Measurements from ENCODE around the gene HERPUD1.
A peak's percentile ranks its signal among the peaks of the same experiment; 100 is the strongest.
"Not testable (repeated sequence)": the region's sequence is repeated elsewhere in the genome, so short reads cannot be mapped to it uniquely, and the experiment has no call there.

Gene HERPUD1

DNA sequence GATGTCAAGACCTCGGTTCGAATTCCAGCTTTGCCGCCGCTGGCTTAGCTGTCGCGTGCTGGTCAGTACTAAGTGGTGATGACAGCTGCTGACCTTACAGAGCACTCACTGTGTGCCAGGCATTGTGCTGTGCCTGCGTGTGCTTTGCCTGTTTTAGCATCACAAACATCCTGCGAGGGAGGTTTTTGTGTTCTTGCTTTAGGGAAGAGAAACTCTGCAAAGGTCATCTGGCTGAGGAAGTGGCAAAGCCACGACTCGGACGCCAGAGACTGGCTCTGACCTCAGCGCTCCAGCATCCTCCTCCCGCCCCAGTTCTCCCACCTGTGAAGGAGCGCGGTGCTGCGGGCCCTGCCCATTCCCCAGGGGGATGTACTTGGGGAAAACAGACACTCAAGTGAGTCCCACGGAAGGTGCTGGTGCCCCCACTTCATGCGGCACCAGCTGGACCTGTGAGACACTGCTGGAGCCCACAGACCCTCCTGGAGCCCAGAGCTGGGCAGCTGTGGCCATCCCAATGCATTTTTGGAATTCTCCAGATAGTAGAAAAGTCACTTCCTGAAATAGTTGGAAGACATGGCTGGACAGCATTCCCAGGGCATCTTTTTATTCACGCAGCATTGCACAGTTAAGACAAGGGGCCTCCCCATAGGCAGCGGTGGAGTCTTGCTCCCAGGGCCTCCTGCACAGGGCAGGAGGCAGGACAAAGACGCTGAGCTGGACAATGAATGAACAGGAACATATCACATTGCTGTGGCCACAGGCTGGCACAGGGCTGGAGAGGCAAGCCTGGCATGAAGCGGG, 20.0 kb upstream of the HERPUD1 start:
- DNase-seq = peak; percentile 95

GRCh38 chr16:56912746-56913708, 18.9 kb upstream of the HERPUD1 start:
- peak; percentile 34 for DNase-seq

- no peak for DNase-seq
Observed at GRCh38 chr16:56914896-56915295, 17.0 kb upstream of the HERPUD1 start.

- no peak for DNase-seq
Observed at GRCh38 chr16:56915336-56916119, 16.4 kb upstream of the HERPUD1 start.

DNA sequence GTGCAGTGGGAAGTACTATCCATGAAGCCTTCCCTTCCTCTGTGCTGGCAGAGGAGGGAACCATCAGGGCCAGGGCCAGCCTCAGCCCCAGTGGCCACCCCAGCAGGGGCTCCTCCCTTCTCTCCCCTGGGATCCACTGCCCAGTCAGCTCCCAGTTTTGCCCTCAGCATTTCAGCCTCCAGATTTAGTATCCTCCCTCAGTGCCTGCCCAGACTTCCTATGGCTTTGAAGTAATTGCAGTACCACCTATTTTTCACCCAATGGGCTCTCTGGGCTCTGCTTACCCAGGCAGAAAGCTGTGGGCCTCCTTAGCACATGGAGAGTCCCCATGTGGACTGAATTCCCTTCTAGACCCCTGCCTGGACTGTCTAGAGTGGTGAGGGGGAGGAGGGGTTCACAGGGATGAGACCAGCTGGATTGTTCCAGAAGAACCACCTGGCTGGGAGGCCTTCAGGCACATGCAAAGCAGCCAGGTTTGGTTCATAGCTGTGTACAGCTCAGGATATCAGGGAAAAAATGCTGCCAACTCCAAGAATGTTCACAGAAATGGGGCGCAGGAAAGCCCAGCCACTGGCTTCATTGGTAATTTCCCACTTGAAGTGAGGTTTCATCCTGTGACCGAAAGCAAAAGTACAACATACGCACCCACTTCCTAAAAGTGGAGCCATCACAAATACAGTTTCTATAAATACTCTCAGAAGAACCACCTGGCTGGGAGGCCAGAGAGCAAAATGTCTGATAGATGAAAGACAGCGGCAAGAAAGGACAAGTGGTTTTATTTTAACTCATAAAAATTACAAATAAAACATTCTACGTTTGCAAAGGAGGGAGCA, 15.2 kb upstream of the HERPUD1 start:
- DNase-seq = peak; percentile 80

DNA sequence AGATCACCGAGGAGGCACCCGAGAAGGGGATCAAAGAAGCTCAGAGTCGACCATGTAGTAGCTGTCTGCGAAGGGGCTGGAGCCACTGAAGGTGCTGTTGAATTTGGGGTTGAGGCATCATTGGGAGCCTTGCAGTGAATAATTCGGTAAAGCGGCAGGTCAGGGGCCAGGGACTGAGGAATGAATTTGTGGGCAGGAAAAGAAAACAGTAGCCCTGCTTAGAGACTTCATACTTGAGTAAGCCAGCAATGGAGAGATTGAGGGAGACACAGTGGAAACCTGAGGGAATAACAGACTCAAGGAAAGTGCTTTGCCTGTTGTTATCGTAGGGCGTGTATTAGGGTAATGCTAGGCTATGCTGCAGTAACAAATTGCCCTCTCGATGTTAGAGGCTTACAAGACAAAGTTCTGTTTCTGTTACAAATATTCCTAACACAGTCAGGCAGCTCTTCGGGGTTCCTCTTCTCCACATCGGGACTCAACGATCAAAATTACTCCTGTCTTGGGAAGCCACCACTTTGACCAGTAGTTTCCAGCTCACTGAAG, 13.4 kb upstream of the HERPUD1 start:
- no peak for DNase-seq

GRCh38 chr16:56919099-56919800, 12.7 kb upstream of the HERPUD1 start:
- no peak for DNase-seq

DNA sequence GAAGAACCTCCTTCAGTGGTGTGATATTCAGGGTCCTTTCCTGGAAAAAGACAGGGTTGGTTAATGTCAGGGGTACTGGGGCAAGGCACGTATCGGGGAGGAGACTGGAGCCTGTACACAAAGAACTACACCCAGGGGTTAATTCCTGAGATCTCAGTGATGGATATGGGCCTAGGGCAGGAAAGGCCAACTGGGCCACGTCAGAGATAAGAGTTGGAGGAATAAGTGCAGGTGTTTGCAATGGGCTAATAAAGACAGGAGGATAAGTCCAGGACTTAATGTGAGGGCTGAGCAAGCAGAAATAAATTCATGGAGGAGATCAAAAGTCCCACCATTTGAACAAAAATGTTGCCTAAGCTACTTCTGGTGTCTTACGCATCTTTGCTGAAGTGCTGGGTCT, 10.4 kb upstream of the HERPUD1 start:
- no peak for DNase-seq

GRCh38 chr16:56923481-56924091, 8.4 kb upstream of the HERPUD1 start:
- no peak for DNase-seq

DNA sequence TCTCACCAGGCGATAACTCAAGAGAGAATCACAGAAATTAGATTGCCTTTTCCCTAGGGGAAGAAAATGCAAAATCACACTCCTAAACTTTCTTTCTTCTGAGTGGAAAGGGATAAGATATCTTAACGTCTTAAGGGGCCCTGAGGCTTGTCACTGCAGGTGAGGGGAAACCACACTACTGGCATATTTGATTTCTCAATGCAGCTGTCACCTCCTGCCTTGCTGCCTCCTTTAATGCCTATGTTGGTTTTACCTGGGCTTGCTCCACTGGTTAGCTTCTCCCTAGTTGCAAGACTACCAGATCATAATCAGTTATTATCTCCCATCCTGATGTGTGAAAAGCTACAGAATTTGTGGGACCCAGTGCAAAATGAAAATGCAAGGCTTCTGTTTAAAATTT, 4.5 kb upstream of the HERPUD1 start:
- no peak for DNase-seq

DNA sequence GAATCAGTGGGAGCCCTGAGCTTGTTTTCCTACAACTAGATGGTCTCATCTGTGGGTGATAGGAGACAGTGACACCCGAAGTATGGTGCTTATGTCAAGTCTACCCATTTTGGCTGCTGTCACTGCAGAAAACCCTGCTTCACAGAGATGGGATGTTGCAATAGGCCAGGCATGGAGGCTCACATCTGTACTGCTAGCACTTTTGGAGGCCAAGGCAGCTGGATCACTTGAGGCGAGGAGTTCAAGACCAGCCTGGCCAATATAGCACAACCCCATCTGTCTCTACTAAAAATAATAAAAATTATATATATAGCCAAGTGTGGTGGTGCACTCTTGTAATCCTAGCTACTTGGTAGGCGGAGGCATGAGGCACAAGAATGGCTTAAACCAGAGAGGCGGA, 2.3 kb upstream of the HERPUD1 start:
- DNase-seq = no peak

DNA sequence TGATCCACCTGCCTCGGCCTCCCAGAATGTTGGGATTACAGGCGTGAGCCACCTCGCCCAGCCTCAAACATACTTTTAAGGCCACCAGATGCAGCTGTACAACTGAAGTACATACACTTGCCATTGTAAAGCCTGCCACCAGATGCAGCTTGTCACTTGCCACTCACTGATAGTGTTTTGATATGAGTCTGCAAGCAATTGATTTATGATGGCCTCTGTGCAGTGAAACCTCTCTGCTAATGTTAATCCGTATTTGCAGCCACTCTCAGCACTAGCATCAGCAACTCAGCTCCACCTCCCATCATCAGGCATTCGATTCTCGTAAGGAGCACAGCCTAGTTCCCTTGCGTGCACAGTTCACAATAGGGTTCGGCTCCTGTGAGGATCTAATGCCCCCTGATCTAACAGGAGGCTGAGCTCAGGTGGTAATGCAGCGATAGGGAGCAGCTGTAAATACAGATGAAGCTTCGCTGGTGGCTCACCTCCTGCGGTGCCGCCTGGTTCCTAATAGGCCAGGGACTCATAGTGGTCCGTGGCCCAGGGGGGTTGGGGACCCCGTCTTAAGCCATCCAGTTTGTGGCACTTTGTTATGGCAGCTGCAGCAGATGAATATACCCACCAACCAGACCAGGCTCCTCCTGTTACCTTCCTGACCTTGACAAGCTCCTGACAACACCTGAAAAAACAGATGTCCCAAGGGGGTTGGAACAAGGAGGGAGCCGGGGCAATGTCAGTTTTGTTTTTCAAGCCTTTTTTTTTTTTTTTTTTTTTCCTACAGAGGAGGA, 1.3 kb upstream of the HERPUD1 start:
- DNase-seq = no peak

DNA sequence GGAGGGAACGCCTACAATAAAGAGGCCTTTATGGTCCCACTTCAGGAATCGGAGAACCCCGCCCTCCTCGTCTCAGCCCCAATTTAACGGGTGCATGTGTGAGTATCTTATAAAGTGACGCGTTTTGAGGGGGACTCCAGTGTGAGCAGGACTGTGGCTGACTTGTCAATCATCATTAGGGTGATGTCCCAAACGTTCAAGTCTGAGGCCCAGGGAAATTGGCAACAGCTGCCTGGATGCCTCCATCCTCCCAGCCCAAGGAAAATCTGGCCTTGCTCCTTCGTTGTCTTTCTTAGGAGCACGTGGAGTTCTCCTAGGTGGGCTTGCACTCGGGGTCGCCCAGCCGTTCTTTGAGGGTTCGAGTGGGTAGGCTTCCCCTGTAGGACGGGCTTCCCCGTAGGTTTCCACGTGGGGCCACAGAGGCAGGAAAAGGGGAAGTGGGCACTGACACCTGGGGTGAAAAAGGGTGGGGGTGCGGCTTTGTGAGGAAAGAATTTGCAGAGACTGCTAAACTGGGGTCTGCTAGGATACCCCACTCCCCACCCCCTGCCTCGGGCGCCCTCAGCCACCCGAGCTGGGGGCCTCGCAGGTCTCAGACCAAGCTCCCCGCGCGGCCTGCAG, 561 bp upstream of the HERPUD1 start:
- DNase-seq = no peak

DNA sequence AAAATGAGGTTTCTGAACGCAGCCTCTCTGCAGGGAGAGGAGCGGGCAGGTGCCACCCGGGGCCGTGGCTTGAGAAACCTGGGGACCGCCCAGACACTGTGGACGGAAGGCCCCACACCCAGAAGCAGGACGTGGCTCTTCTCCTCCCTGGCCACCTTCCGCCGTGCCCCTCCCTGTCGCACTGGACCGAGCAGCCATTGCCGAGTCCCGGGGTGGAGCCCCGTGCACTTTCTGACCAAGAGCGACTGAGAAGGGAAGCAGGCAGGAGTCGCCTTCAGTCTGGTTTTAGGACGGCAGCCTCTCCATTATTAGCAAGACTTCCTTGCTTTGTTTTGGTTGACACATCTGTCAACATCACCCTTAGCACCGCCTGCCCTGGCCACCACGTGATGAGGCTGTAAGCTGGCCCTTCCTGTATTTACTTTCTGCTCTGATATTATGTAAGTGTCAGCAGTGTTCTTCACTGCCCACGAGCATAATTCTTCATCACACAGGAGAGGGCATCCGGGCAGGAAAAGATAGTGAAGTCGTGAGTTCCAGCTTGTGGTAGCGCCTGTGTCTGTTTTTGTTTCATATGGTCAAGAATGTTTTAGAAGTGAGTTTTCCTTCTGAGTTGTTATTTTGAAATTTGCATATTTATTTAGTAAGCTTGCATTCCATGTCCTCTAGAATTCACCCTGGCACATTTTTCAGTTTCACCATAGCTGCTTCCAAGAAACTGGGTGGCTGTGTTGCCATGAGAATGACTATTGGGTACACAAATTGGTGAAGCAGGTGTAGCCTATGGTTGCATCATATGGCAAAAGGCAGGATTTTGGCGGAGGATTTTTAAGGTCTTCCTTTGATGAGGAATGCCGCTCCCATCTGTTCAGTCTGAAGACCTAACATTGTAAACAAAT, 1.0 kb downstream of the HERPUD1 start:
- peak; percentile 91 for DNase-seq

DNA sequence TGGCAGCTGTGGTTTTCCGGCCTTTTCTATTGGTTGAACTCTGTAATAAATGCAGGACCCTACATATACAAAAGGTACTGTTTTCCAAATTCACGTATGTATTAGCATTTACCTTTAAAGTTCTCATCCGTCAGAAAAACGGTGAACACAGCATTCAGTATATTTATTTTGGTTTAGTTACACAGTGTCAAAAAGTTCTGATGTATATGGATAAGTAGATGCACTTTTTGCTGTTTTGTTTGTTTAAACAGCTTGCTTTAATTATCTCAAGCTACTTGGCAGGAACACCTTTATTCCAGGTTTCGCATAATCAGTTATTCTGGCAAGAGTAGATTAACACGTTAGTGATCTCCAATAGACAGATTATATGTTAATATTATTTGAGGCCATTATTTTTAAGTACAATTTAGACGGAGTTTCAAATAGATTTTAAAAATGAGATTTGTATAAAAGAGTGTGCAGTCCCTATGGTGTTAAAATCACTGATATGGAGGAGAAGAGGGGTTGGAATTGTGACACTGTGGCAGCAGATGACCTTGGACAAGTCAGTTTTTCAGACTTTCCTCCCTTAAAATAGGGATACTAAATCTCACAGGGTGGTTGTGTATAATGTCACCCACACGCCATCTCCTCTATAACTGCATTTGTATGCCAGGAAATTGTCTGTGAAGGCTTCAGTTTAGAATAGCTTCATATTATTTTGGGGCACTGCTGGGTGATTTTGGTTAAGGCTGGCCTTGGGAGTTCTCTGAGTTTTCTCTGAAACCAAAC, 2.1 kb downstream of the HERPUD1 start:
- DNase-seq = no peak

DNA sequence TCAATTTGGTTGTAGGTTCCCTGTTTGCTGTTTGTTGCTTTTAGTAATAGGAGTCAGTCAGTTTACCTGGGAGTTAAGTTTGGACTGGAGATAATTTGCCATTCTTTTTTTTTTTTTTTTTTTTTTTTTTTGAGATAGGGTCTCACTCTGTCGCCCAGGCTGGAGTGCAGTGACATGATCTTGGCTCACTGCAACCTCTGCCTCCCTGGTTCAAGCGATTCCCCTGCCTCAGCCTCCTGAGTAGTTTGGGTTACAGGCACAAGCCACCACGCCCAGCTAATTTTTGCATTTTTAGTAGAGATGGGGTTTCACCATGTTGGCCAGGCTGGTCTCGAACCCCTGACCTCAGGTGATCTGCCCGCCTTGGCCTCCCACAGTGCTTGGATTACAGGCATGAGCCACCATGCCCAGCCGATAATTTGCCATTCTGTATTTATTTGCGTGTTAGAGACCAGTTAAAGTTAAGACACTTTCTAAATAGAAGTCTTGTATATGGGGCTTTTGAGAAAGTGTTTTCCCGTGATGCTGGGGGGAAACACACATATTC, 2.7 kb downstream of the HERPUD1 start:
- DNase-seq = not testable (repeated sequence)

GRCh38 chr16:56935201-56935600, 3.3 kb downstream of the HERPUD1 start:
- no peak for DNase-seq
